OCI-LY1 (cell line): ENCODE data around the gene BAHD1.

ENCODE experiments used
- H2AFZ ChIP-seq: fragments of 200-600 bp; sonication (generic), shearing (Covaris generic); 2 replicates; pipeline ENCODE4 v1.6.0; 2014; ENCODE audit warnings: antibody characterized with exemption, mild to moderate bottlenecking, low read length
- H3F3A ChIP-seq: fragments of 200-600 bp; sonication (generic), shearing (Covaris generic); 2 replicates; pipeline ENCODE4 v1.6.0; 2014; ENCODE audit warnings: mild to moderate bottlenecking, antibody characterized with exemption, low read length, moderate library complexity; ENCODE audit not compliant: insufficient read depth
- H3K27ac ChIP-seq: fragments of 200-600 bp; sonication (generic); 2 replicates; pipeline ENCODE4 v1.5.1; 2014; ENCODE audit warnings: low read length, mixed run types, mild to moderate bottlenecking, low read depth; ENCODE audit not compliant: poor library complexity, severe bottlenecking
- H3K27me3 ChIP-seq: fragments of 200-600 bp; sonication (generic); 2 replicates; pipeline ENCODE4 v1.6.0; 2014; ENCODE audit warnings: antibody characterized with exemption, mild to moderate bottlenecking, low read length, moderate library complexity; ENCODE audit not compliant: insufficient read depth
- H3K36me3 ChIP-seq: fragments of 200-600 bp; sonication (generic); 2 replicates; pipeline ENCODE4 v1.6.1; 2014; ENCODE audit warnings: mild to moderate bottlenecking, antibody characterized with exemption, low read length, moderate library complexity, mixed read lengths; ENCODE audit not compliant: insufficient read depth
- H3K4me1 ChIP-seq: fragments of 200-600 bp; sonication (generic); 2 replicates; pipeline ENCODE4 v1.5.1; 2014; ENCODE audit warnings: mild to moderate bottlenecking, low read length, moderate library complexity; ENCODE audit not compliant: insufficient read depth, severe bottlenecking
- H3K4me2 ChIP-seq: fragments of 200-600 bp; sonication (generic), shearing (Covaris generic); 2 replicates; pipeline ENCODE4 v1.6.1; 2014; ENCODE audit warnings: low read length
- H3K4me3 ChIP-seq: fragments of 200-600 bp; sonication (generic); 2 replicates; pipeline ENCODE4 v1.5.1; 2014; ENCODE audit warnings: low read length, low read depth, mild to moderate bottlenecking, mixed read lengths; ENCODE audit not compliant: poor library complexity, severe bottlenecking
- H3K79me2 ChIP-seq: fragments of 200-600 bp; shearing (Covaris generic); 2 replicates; pipeline ENCODE4 v1.6.1; 2016; ENCODE audit warnings: mixed run types, low read length, mixed read lengths; ENCODE audit not compliant: insufficient read depth
- H3K9ac ChIP-seq: fragments of 200-600 bp; sonication (generic), shearing (Covaris generic); 2 replicates; pipeline ENCODE4 v1.6.1; 2014; ENCODE audit warnings: mild to moderate bottlenecking, low read length, mixed read lengths
- H3K9me2 ChIP-seq: fragments of 200-600 bp; sonication (generic), shearing (Covaris generic); 2 replicates; pipeline ENCODE4 v1.6.1; 2014; ENCODE audit warnings: low read depth, mild to moderate bottlenecking, low read length, mixed read lengths
- H3K9me3 ChIP-seq: fragments of 200-600 bp; shearing (Covaris generic); 2 replicates; pipeline ENCODE4 v1.6.1; 2014; ENCODE audit warnings: low read length, mixed read lengths
- H4K20me1 ChIP-seq: fragments of 200-600 bp; sonication (generic), shearing (Covaris generic); 2 replicates; pipeline ENCODE4 v1.6.0; 2016; ENCODE audit warnings: mild to moderate bottlenecking, low read length; ENCODE audit not compliant: insufficient read depth
- EZH2 ChIP-seq: fragments of 200-600 bp; sonication (generic), shearing (Covaris generic); IDR thresholded peaks from 2 replicates; pipeline ENCODE4 v1.8.0; 2017; ENCODE audit warnings: borderline replicate concordance, mixed run types, mild to moderate bottlenecking, antibody characterized with exemption, low read length, moderate library complexity, mixed read lengths
- TF ChIP-seq, protein P1 (sequence below): fragments of 200-600 bp; sonication (generic), shearing (Covaris generic); IDR thresholded peaks from 2 replicates; pipeline ENCODE4 v1.5.1; 2017; ENCODE audit warnings: mild to moderate bottlenecking, antibody characterized with exemption, low read length, moderate library complexity, mixed read lengths

Gene BAHD1

DNA sequence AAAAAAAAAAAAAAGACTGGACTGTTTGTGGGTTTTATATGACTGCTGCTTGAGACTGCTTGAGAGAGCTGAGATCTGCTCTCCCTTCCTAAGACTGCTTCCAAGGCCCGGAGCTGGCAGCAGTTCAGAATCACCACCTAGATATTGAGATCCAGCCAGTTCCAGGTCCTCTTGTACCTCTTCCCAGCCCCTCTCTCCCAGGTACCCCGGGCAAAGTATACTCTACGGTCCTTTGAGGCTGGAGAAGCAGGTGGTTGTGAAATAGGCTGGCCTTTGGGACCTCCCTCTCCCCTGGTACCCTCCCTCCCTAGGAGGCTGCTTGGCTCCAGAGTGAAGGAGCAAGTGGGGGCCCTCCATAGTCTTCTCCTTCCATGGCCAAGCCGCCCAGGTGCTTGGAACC lies 12.6 kb upstream of the BAHD1 start:
- Histone ChIP-seq H3K4me1 (no peaks in the 10 kb centered on the region), H3K9ac (no peak overlapping the region), H3K36me3 (no peaks in the 10 kb centered on the region), H3K9me2 (no peaks in the 10 kb centered on the region), H4K20me1 (no peaks in the 10 kb centered on the region), H2AFZ (no peak overlapping the region), H3K27me3 (no peaks in the 10 kb centered on the region), H3K4me3 (no peak overlapping the region), H3K4me2 (no peak overlapping the region), H3F3A (no peaks in the 10 kb centered on the region), H3K27ac (no peak overlapping the region), H3K9me3 (no peaks in the 10 kb centered on the region), H3K79me2 (no peaks in the 10 kb centered on the region)
- no peak for TF ChIP-seq EZH2
- TF ChIP-seq, protein P1, sequence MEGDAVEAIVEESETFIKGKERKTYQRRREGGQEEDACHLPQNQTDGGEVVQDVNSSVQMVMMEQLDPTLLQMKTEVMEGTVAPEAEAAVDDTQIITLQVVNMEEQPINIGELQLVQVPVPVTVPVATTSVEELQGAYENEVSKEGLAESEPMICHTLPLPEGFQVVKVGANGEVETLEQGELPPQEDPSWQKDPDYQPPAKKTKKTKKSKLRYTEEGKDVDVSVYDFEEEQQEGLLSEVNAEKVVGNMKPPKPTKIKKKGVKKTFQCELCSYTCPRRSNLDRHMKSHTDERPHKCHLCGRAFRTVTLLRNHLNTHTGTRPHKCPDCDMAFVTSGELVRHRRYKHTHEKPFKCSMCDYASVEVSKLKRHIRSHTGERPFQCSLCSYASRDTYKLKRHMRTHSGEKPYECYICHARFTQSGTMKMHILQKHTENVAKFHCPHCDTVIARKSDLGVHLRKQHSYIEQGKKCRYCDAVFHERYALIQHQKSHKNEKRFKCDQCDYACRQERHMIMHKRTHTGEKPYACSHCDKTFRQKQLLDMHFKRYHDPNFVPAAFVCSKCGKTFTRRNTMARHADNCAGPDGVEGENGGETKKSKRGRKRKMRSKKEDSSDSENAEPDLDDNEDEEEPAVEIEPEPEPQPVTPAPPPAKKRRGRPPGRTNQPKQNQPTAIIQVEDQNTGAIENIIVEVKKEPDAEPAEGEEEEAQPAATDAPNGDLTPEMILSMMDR: no peak

DNA sequence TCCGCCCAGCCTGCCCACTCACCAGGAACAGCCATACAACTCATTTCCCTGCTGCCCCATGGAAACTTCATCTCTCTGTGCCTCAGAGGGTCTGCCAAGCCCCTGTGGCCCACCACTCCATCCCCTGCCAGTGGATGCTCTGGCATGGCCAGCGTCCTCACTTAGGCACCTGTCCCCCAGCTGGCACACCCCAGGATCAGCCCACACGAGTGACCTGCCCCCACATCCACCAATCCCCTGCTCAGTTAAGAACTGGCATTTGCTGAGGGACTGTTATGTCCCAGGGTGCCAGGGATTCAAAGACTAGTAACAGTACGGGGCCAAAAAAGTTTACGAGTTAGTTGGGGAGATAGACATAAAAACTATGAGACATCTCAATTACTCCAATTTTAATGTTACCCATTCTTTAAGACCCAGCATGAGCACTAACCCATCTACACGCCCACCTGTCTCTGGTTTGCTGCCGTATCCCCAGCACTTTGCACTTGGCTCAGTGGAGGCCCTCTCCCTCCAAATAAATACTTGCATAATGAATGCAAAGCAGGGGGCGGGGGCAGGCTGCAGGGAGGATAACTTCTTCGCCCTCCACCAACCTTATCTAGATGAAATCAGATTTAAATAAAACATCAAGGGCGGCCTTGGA lies 11.6 kb upstream of the BAHD1 start:
- Histone ChIP-seq H2AFZ (no peak overlapping the region), H3K4me1 (no peaks in the 10 kb centered on the region), H3K27me3 (no peaks in the 10 kb centered on the region), H3K27ac (no peak overlapping the region), H3K9me2 (no peaks in the 10 kb centered on the region), H3K79me2 (no peaks in the 10 kb centered on the region), H4K20me1 (no peaks in the 10 kb centered on the region), H3F3A (no peaks in the 10 kb centered on the region), H3K36me3 (no peaks in the 10 kb centered on the region), H3K9ac (no peak overlapping the region), H3K4me3 (no peak overlapping the region), H3K4me2 (no peak overlapping the region), H3K9me3 (no peaks in the 10 kb centered on the region)
- TF ChIP-seq, protein P1: no peak
- TF ChIP-seq EZH2: no peak

- no peaks in the 10 kb centered on the region for H3K9me2 ChIP-seq
- no peak overlapping the region for H3K4me3 ChIP-seq
- no peak overlapping the region for H3K4me2 ChIP-seq
- no peak overlapping the region for H2AFZ ChIP-seq
- H3K27me3 ChIP-seq: no peaks in the 10 kb centered on the region
- H4K20me1 ChIP-seq: no peaks in the 10 kb centered on the region
- H3K36me3 ChIP-seq: no peaks in the 10 kb centered on the region
- H3K9me3 ChIP-seq: no peaks in the 10 kb centered on the region
- H3K9ac ChIP-seq: no peak overlapping the region
- H3K4me1 ChIP-seq: no peaks in the 10 kb centered on the region
- no peak overlapping the region for H3K27ac ChIP-seq
- no peaks in the 10 kb centered on the region for H3K79me2 ChIP-seq
- TF ChIP-seq EZH2: no peak
- TF ChIP-seq, protein P1: no peak
- no peaks in the 10 kb centered on the region for H3F3A ChIP-seq
These were observed 10.4 kb upstream of the BAHD1 start for GRCh38 chr15:40430271-40430805.
